Parathyroid adenoma (tissue), 2 donors: ENCODE results near the gene TMEM41B.

Experiments used
- H2AFZ ChIP-seq: fragments of 300-600 bp; sonication (generic); one replicate; pipeline ENCODE4 v1.7.0; 2017; ENCODE audit warnings: antibody characterized with exemption, mild to moderate bottlenecking
- H3K27ac ChIP-seq: fragments of 300-600 bp; sonication (generic); one replicate; pipeline ENCODE4 v1.7.0; 2017
- H3K27me3 ChIP-seq: fragments of 300-600 bp; sonication (generic); one replicate; pipeline ENCODE4 v1.7.0; 2017; ENCODE audit warnings: low read length; ENCODE audit not compliant: control insufficient read depth, insufficient read depth
- H3K36me3 ChIP-seq: fragments of 300-600 bp; sonication (generic); one replicate; pipeline ENCODE4 v1.7.0; 2017; ENCODE audit warnings: low read length; ENCODE audit not compliant: control insufficient read depth, insufficient read depth
- H3K4me1 ChIP-seq: fragments of 300-600 bp; sonication (generic); one replicate; pipeline ENCODE4 v1.7.0; 2017; ENCODE audit warnings: control low read depth
- H3K4me2 ChIP-seq: fragments of 300-600 bp; sonication (generic); one replicate; pipeline ENCODE4 v1.7.0; 2017; ENCODE audit warnings: low read length
- H3K4me3 ChIP-seq: fragments of 300-600 bp; sonication (generic); one replicate; pipeline ENCODE4 v1.7.0; 2017; ENCODE audit warnings: low read depth, low read length
- H3K79me2 ChIP-seq: fragments of 300-600 bp; sonication (generic); one replicate; pipeline ENCODE4 v1.7.0; 2017; ENCODE audit warnings: control low read depth
- H3K9ac ChIP-seq: fragments of 300-600 bp; sonication (generic); one replicate; pipeline ENCODE4 v1.7.0; 2017; ENCODE audit warnings: mild to moderate bottlenecking
- H3K9me3 ChIP-seq: fragments of 300-600 bp; sonication (generic); one replicate; pipeline ENCODE4 v1.7.0; 2017; ENCODE audit warnings: low read length; ENCODE audit not compliant: control insufficient read depth
- CTCF ChIP-seq: fragments of 300-600 bp; sonication (generic); IDR thresholded peaks from one replicate; pipeline ENCODE4 v1.7.0; 2017; ENCODE audit warnings: antibody characterized with exemption, mild to moderate bottlenecking
- donor health status: primary hyperparathyroidism.

TMEM41B gene

GRCh38 chr11:9302448-9302847, 11.9 kb downstream of the TMEM41B start:
- H3K4me3 ChIP-seq: no peak overlapping the region
- peaks cover 3% of the 10 kb centered on the region for H3K79me2 ChIP-seq
- no peak overlapping the region for H3K9ac ChIP-seq
- no peaks in the 10 kb centered on the region for H3K36me3 ChIP-seq
- no peak overlapping the region for H3K4me2 ChIP-seq
- no peak for TF ChIP-seq CTCF
- H3K27me3 ChIP-seq: no peaks in the 10 kb centered on the region
- H2AFZ ChIP-seq: no peak overlapping the region
- H3K4me1 ChIP-seq: no peaks in the 10 kb centered on the region
- H3K9me3 ChIP-seq: no peaks in the 10 kb centered on the region
- H3K27ac ChIP-seq: no peak overlapping the region

- no peaks in the 10 kb centered on the region for H3K36me3 ChIP-seq
Measured at GRCh38 chr11:9301720-9302119, 12.7 kb downstream of the TMEM41B start.

GRCh38 chr11:9293646-9294045, 20.7 kb downstream of the TMEM41B start:
- Histone ChIP-seq H3K9ac (no peak overlapping the region), H3K4me1 (no peaks in the 10 kb centered on the region), H3K27ac (no peak overlapping the region), H3K27me3 (no peaks in the 10 kb centered on the region), H3K79me2 (no peaks in the 10 kb centered on the region), H3K36me3 (no peaks in the 10 kb centered on the region), H3K4me2 (no peak overlapping the region), H2AFZ (no peak overlapping the region), H3K4me3 (no peak overlapping the region), H3K9me3 (no peaks in the 10 kb centered on the region)
- TF ChIP-seq CTCF: no peak

More at GRCh38 chr11:9301720-9302119, 12.7 kb downstream of the TMEM41B start:
- peaks cover under 1% of the 10 kb centered on the region for H3K79me2 ChIP-seq
- H3K27me3 ChIP-seq: no peaks in the 10 kb centered on the region
- no peak overlapping the region for H3K27ac ChIP-seq
- TF ChIP-seq CTCF: no peak
- no peak overlapping the region for H2AFZ ChIP-seq
- no peak overlapping the region for H3K4me3 ChIP-seq
- no peak overlapping the region for H3K4me2 ChIP-seq
- H3K4me1 ChIP-seq: no peaks in the 10 kb centered on the region
- no peak overlapping the region for H3K9ac ChIP-seq
- H3K9me3 ChIP-seq: no peaks in the 10 kb centered on the region

GRCh38 chr11:9285850-9286587, 28.4 kb downstream of the TMEM41B start:
- no peak overlapping the region for H2AFZ ChIP-seq
- H3K9me3 ChIP-seq: no peaks in the 10 kb centered on the region
- H3K27ac ChIP-seq: no peak overlapping the region
- TF ChIP-seq CTCF: no peak
- no peaks in the 10 kb centered on the region for H3K36me3 ChIP-seq
- no peaks in the 10 kb centered on the region for H3K27me3 ChIP-seq
- no peak overlapping the region for H3K4me2 ChIP-seq
- H3K4me3 ChIP-seq: no peak overlapping the region
- no peaks in the 10 kb centered on the region for H3K79me2 ChIP-seq
- no peaks in the 10 kb centered on the region for H3K4me1 ChIP-seq
- H3K9ac ChIP-seq: no peak overlapping the region
